Right renal cortex interstitium (tissue), 3 donors: ENCODE measurements around the gene RAPGEF4. TPM values are rescaled to one million over a fixed set of nuclear protein-coding genes. Genes with fewer than 3 reads are reported as not detected.
"Not testable (repeated sequence)": the region's sequence is repeated elsewhere in the genome, so short reads cannot be mapped to it uniquely, and the experiment has no call there.

Experiments used
- DNase-seq, 3 donors: peaks; one replicate each; pipeline ENCODE4 v3.0.0-alpha.2; 2013; ENCODE audit warnings: low read depth in 3 of 3, low spot score in 2 of 3
- polyA plus RNA-seq, 3 donors: library from polyadenylated mRNA; unstranded; fragments of 120-200 nt; gene quantifications; one replicate each; pipeline ENCODE4 v1.2.1, GENCODE V29; 2013; ENCODE audit not compliant: insufficient read length in 3 of 3

RAPGEF4 gene
- polyA plus RNA-seq, 3 donors = 11.0 to 11.2 (median 11.2) TPM

DNA sequence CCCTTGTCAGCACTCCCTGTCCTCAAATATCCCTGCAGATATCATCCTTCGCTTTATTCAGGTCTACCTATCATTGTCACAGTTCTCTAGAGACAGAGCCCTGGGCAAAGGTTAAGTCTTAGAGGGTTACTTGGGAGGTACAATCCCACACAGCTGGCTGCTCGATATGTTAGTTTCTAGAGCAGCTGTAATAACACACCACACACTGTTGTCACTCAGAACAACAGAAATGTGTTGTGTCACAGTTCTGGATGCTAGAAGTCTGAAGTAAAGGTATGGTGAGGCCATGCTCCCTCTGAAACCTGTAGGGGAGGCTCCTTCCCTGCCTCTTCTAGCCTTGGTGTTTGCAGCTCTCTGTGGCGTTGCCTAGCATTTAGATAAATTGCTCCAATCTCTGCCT lies 9.9 kb upstream of the RAPGEF4 start:
- no peak for DNase-seq

DNA sequence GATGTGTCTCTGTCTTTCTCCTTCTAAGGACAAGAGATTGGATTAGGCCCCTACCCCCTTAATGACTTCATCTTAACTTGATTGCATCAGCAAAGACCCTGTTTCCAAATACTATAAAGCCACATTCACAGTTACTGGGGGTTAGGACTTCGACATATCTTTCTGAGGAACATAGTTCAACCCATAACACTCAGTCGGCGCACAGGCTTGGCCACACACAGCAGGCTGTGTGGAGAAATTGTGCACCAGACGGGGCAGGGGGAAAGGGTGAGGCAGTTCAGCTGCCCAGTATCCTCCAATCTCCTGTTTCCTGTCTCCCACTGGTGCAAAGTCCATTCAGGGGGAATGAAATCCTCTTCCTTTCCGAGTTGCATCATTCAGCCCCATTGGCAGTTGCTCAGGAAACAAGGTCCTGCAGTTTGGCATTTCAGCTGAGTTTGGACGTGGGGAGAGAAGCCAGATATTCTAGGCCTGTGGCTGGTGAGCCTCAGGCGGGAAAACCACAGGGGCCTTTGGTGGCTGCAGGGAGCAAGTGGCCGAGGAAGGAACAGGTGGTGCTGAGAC lies 9.4 kb upstream of the RAPGEF4 start:
- DNase-seq = no peak

DNA sequence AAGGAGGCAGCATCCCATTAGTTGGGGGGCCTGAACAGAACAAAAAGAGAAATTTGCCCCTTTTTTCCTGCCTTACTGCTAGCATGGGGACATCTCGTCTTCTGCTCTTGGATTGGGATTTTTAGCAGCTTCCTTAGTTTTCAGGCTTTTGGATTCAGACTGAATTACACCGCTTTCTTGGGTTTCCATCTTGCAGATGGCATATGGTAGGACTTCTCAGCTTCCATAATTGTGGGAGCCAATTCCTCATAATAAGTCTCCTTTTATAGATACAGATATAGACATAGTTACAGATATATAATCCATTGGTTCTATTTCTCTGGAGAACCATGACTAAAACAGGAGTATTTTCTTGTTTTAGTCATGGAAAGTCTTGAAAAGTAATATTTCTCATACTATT lies 5.2 kb upstream of the RAPGEF4 start:
- no peak for DNase-seq

DNA sequence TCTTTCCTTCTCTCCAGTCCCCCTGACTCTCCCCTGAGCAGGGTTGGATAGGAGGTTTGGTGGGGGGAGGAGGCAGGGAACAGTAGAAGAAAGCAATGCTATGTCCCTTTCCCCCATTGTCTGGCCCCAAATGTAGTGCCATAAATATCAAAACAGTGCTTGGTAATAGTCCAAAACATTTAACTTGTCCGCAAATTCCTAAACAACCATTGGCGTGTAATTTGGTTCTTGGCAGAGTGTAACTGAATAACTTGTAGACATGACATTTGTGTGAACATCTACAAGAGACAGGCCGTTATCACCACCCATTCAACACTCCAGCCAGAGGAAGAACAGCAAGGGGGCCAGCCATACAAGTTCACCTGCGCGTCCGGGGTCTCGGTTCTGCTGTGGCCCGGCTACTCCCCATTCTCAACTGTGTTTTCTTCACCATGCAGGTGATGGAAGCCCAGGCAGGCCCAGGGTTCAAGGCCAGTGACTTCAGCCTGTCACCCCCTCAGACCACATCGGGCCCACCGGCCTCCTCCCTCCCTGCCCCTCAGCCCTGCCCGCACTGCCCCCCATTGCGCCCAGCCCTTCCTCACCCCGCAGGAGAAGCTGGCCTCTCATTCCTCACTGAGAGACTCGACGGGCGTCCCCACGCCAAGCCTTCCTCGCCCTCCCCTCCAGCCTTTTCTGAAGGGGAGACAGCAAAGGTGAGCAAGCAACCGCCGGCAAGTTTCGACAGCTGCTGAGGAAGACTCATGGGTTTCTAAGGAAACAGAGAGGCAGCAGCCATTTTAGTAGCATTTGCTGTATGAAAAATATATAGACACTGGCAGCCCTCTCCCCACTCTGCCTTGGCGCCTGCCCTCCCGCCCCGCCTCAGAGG lies 699 bp upstream of the RAPGEF4 start:
- no peak for DNase-seq

DNA sequence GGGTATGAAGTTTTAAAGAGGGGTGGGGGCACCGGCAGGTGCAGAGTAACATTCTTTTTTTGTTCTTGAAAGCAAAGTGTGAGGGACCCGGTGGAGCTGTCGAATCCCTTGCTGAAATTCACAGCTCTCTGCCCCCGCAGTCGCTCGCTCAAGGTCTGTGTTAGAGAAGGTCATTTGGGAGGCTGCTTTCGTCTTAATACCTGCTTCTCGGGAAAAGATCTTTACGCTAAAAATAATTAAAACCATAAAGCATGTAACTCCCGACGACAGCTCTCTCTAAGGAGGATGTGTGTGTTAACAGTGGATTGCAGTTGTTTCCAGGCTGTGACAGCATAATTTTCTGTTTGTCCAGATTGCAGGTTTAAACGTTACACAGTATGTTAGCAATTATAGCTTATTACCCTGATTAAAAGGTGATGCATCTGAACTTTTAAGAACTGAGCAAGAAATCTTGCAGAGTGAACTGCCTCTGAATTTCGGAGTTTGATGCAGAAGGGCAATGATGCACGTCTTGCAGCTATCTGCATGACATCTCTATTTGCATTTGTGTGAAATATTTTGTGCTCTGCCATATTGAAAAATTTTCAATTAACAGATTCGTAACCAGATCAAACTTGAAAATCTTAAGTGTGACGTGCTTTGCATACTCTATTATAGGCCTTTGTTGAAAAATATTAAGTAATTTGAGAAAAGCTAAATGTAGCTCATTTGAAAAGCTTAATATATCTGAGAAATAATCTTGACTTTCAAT lies 954 bp downstream of the RAPGEF4 start:
- DNase-seq = no peak

DNA sequence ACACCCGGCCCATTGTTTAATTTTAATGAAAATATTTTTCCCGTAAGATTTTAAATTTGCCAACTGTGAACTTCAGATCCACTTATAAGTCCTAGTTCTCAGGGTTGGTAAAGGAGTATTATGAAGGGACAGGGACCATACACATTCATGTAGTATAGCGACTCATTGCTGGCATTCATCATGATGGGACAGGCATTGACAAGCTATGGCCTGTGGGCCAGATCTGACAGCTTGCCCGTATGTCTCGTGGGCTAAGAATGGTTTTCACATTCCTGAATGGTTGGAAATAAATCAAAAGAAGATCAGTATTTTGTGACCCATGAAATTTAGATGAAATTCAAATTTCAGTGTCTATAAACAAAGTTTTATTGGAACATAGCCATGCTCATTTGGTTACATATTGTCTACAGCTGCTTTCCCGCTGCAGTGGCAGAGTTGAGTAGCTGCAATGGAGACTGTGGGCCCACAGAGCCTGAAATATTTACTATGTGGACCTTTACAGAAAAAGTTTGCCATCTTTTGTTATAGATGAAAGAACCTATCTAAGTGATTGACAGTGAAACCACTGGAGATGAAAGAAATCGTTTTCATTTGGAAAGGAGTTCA lies 4.1 kb downstream of the RAPGEF4 start:
- DNase-seq = no peak

DNA sequence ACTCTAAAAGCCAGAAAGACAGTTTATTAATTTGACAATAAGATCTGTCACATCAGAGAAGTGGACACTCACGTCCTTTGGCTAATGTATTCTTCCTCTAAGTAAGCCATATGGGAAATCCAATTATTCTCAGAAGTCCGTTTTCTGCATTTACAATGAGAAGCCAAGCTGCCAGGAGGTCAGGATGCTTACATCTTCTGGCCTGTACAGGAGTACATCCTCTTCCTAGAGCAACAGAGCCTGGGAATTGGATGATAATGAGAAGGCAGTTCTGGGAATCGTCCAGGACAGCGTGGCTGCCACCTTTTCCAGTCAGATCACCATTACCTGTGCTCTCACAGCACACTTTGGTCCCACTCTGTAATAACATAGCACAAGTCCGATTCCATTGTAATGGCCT lies 5.2 kb downstream of the RAPGEF4 start:
- DNase-seq = no peak

DNA sequence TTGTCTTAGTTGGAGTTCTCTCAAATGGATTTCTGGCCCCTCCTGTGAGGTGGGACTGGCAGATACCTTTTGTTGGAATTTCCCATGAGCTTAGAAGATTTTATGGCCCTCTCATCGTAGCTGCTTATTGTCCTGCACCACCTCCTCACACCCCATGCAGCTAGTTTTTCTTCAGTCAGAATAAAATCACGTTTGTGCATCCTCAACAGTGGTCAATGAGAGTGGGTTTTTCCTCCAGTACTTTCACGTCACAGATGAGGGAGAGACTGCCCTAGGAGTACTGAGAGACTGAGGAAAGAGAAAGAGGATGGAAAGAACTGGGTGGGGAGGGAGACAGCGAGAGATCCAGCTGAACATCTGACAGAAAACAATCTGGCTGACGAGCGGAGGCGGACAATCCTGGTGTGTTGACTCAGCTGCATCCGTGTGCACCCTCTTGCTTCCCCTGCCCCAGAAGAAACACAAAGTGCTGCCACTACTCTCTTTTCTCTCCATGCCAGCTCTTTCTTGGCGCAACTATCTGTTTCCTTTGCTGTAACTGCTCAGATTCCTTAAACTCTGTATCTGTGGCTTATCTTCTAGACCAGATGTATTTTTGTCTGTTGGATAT lies 7.4 kb downstream of the RAPGEF4 start:
- DNase-seq = no peak

DNA sequence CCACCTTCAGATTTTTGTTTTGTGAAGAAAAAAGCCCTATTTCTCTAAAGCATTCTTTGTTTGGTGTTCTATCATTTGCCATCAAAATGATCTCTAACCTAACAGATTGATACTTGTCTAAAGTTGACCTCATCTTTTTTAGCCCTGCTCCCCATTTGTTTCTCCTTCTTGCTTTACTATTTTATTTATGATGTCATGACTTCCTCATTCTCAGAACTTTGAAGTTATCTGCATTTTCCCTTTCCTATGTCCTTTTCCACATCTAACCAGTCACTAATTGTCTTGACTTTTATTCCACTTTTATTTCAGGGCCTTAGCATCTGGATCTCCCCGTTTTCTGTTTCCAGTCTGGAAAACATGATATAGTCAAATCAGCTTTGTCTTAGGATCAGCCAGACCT lies 8.3 kb downstream of the RAPGEF4 start:
- DNase-seq = no peak

DNA sequence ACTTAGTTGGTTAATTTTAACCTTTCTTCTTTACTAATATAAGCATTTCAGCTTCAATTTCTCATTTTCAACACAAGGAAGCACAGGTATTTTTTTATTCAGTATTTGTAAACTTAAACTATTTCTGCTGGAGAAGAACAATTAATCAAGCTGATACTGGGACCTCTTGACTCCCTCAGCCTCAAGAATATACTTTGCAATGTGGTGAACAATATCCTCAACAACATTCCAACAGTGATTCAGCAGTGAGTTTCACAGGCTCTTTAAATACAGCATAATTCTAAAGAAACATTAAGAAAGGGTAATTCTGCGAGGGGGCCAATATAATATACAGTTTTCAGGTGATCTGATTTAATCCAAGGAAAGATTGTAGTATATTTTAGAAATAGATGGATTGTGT lies 10.0 kb downstream of the RAPGEF4 start:
- no peak for DNase-seq

DNA sequence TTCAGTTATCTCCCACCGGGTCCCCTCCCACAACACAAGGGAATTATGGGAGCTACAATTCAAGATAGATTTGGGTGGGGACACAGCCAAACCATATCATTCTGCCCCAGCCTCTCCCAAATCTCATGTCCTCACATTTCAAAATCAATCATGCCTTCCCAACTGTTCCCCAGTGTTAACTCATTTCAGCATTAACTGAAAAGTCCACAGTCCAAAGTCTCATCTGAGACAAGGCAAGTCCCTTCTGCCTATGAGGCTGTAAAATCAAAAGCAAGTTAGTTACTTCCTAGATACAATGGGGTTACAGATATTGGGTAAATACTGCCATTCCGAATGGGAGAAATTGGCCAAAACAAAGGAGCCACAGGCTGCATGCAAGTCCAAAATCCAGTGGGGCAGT lies 12.9 kb downstream of the RAPGEF4 start:
- DNase-seq = not testable (repeated sequence)

DNA sequence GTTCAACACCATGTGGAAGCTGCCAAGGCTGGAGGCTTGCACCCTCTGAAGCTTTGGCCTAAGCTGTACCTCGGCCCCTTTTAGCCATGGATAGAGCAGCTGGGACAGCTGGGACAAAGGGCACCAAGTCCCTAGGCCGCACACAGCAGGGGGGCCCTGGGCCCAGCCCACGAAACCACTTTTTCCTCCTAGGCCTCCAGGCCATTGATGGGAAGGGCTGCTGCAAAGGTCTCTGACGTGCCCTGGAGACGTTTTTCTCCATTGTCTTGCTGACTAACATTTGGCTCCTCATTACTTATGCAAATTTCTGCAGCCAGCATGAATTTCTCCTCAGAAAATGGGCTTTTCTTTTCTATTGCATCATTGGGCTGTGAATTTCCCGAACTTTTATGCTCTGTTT lies 13.7 kb downstream of the RAPGEF4 start:
- no peak for DNase-seq

DNA sequence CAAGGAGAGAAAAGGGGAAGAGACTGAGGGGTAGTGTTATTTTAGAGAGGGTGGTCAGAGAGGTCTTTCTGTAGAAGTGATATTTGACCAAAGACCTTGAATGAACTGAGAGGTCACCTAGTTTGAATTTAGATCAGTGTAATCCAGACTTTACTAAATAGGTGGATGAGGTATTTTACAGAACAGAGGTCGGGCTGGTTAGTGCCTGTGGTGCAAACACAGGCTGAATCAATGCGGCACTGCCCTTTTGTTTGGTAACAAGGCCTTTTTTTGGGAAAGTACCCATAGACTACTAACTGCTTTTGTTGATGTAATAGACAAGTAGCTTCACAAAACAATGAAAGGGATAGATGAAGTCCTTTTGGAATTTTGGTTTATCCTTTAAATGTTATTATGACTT lies 15.9 kb downstream of the RAPGEF4 start:
- DNase-seq = no peak

DNA sequence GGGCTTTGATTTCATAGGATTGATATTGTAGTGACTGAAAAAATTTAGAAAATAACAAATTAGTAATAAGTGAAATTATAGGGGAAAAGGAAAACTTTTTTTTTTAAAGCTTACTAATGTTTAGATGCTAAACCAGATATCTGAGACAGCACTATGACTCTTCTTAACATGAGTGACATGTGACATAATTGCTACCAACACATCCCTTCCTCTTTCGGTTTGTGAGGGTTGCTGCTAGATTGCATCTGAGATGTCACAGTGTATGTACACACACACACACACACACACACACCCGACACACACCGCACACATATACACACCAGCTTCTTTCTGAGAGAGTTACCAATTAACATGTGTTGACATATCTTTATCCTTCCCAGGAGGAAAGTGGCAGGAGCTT lies 18.0 kb downstream of the RAPGEF4 start:
- DNase-seq = no peak

DNA sequence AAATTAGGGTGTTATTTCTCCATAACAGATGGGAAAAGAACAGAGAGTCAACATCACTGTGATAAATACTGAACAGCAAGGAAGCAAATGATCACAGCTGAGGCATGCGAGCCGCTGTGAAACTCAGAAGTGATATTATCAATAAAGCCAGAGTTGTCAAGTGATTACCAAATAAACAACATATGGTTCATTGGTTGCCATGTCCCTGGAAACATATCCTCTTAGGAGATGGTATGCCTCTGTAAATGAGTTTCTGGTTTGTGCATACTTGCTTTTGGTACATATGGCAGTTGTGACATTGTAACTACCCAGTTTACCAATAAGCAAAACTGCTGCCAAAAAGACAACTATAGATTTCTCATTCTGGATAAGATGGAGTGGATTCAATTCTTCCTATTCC lies 23.8 kb downstream of the RAPGEF4 start:
- no peak for DNase-seq

DNA sequence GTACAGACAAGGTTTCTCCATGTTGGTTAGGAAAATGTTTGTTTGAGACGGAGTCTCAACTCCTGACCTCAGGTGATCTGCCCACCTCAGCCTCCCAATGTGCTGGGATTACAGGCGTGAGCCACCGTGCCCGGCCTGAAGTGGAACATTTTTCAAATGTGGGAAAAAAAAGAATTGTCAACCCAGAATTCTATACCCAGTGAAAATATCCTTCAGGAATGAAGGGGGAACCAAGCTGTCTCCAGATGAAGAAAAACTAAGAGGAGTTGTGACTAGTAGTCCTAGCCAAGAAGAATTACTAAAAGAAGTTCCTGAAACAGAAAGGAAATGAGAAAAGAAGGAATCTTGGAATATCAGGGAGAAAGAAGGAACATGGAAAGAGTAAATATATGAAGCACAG lies 25.7 kb downstream of the RAPGEF4 start:
- no peak for DNase-seq

DNA sequence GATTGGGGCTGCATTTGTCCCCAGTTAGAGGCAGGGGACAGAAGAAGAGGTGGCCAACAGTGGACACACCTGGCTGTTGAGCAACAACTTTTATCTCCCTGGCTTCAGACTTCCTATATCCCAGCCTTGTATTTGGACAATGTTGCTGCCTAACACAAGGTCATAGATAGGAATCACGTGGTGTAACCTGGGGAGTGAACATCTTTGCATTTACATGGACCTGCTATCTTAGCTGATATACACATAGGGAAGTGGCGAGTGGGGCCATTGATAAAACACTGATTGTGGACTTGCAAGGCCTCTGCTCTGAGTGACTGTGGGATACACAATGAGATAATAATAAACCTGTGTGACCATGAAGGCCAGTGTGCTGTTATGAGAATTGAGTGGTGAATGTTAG lies 26.9 kb downstream of the RAPGEF4 start:
- DNase-seq = no peak

DNA sequence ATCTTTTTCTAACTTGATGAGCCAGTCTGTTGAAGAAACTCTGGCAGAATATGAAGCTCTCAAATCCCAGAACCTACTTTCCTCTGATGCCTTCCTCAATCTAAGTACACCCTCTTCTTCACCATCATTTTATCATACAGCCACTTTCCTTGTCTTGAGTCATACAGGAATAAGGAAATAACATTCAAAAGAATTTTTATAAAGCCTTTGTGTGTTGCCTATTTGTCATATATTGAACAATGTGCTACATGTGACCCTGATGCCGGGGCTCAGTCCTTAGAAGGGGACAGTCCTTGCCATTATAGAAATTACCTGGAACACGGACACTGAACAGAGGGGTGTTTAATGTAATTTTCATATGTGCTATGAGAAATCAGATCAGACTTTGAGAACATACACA lies 27.4 kb downstream of the RAPGEF4 start:
- DNase-seq = no peak

DNA sequence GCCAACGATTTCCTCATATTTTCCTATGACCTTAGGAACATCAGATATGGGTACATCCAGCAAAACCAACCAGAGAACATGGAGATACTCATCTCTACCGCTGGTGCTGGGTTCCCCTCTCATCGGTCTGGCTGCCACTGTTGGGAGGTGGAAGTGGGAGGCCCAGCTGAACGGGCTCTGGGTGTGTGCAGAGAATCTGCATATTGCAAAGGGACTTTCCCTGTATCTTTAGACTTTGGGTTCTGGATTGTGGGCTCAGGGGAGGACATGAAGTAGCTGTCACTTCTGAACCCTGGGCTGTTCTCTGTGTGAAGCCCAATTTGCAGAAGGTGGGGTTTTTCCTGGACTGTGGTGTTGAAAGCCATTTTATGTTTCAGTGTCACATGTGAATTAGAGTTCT lies 30.0 kb downstream of the RAPGEF4 start:
- DNase-seq = no peak

DNA sequence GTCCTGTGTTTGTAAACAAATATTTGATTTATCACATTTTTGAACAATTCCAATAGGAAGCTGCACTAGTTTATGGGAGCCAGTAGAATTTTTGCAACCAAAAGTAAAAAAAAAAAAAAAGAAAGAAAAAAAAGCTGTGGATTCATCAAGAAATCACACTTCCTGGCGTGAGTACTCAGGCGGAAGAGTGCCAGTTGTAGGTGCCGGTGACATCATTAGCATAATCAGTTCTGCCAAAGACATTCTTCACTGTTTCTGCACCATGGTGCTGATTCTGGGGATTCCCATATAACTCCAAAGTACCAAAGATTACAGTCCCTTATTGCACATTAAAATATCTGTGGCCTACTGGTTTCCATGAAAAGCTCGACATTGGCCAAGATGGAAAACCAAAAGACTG lies 32.8 kb downstream of the RAPGEF4 start:
- DNase-seq = no peak

DNA sequence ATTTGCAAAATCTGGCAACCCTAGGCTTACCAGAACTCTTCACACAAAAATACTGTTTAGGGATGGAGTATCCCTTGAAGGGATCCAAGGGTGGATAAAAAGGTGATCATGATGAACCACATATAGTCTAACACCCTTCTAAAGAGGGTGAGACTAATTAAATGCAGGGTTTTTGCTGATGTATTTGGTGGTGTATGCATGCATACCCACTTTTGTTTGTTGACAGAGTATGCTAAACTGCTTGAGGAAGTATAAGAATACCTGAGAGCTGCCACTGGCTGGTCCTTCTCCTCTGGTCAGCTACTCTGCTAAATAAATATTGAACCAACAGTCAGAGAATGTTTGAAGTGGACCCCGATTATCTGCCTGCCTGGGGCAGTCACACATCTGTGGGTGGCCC lies 34.2 kb downstream of the RAPGEF4 start:
- no peak for DNase-seq
